Measurements from ENCODE around the gene ANO4.

Gene ANO4

DNA sequence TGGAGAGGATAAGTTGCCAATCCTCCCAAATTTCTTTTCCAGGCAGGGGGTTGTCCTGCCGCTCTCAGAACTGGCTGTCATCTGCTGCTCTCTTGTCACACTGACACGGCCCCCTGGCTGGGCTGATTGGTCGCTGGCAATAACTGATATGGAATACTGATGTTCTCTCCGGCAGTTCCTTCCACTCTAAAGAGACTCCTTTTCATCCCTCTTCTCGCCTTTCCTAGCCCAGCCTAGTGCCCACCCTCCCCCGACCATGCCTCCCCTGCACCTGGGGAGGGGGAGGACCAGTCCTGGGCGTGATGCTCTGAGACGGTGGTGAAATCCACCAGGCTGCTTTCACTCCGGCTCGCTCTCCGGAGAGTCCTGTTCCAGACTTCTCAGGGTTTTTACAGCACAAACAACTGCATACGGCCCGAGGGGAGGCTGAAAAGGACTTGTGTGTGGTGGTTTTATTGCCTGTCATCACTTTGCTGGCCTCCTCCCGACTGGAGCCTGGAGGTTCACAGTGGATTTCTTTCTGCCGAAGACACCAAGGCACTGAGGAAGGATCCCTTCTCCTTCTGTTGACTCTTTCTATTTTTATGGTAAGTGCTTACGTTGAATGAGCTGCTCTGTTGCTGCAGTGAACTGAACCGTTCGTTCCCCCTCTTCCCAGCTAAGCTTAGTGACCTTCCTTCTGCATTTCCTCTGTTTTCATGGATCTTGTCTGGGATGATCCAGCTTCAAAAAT lies at the start of gene ANO4:
Gene ANO4, plus strand, starts transcription at position 336 of the 733 bp plus-strand sequence. CDS start 107,010 bp downstream, outside the sequence.
- H3K79me2 ChIP-seq (ENCODE audit: insufficient read depth, low read length), result no peaks in the 10 kb centered on the region
- H3K4me1 ChIP-seq (ENCODE audit: insufficient read depth, low read length), result no peaks in the 10 kb centered on the region
- H2AFZ ChIP-seq (ENCODE audit: low read depth, low read length), result no peak within 1 kb of the TSS
- H3K9ac ChIP-seq (ENCODE audit: low read depth, low read length), result no peak within 1 kb of the TSS
- H3K4me3 ChIP-seq (ENCODE audit: low read depth in 1 of 2, low read length in 2 of 2), result no peak within 1 kb of the TSS
- H4K20me1 ChIP-seq (ENCODE audit: insufficient read depth, low read length), result no peaks in the 10 kb centered on the region
- H3K9me3 ChIP-seq (ENCODE audit: insufficient read depth, low read length, severe bottlenecking), result no peaks in the 10 kb centered on the region
- H3K36me3 ChIP-seq (ENCODE audit: insufficient read depth, low read length), result no peaks in the 10 kb centered on the region
- H3K27me3 ChIP-seq (ENCODE audit: insufficient read depth, low read length, poor library complexity), result no peaks in the 10 kb centered on the region
- ATAC-seq (ENCODE audit: insufficient read depth, low read depth) (no peak), DNase-seq (no peak)
- H3K27ac ChIP-seq (ENCODE audit: low read length), result no peak within 1 kb of the TSS
- TF ChIP-seq, protein P1, sequence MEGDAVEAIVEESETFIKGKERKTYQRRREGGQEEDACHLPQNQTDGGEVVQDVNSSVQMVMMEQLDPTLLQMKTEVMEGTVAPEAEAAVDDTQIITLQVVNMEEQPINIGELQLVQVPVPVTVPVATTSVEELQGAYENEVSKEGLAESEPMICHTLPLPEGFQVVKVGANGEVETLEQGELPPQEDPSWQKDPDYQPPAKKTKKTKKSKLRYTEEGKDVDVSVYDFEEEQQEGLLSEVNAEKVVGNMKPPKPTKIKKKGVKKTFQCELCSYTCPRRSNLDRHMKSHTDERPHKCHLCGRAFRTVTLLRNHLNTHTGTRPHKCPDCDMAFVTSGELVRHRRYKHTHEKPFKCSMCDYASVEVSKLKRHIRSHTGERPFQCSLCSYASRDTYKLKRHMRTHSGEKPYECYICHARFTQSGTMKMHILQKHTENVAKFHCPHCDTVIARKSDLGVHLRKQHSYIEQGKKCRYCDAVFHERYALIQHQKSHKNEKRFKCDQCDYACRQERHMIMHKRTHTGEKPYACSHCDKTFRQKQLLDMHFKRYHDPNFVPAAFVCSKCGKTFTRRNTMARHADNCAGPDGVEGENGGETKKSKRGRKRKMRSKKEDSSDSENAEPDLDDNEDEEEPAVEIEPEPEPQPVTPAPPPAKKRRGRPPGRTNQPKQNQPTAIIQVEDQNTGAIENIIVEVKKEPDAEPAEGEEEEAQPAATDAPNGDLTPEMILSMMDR (IDR thresholded peaks at IDR 0.05; ENCODE audit: borderline replicate concordance, extremely low read depth, low read length, poor library complexity, severe bottlenecking), result no peak
- no peak for TF ChIP-seq EZH2 (IDR thresholded peaks at IDR 0.05; ENCODE audit: borderline replicate concordance, low read depth, low read length, severe bottlenecking)
- H3K4me2 ChIP-seq (ENCODE audit: insufficient read depth, low read length), result no peak within 1 kb of the TSS

DNA sequence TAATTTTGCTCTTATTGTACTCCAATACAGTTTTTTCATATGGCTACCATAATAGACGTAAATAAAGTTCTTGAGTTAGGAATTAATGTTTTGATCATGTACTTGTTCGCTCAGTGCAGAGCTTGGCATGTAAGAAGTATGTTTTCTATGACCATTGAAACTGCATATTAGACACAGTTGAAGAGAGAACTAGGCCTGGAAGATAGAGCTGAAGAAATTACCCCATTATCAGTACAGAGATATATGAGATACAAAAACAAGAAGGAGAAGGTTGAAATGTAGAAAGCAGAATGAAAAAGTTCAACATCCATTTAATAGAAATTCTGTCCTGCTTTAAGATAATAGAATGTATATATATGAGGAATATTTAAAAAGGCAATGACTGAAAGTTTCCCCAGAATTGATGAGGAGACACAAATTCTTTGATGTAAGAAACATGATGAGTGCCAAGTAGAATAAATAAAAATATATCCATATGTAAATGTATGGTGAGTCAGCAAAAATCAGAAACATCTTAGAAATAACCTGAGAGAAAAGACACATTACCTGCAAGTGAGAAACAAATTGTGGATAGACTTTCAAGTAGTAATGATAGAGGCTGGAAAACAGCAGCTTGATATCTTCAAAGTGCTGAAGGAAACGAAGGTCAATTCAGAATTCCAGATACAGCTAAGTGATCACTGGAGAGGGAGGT lies 49.1 kb upstream of the ANO4 start:
- H2AFZ ChIP-seq (ENCODE audit: low read depth, low read length), result no peak overlapping the region
- no peak overlapping the region for H3K27ac ChIP-seq (ENCODE audit: low read length)
- H3K9ac ChIP-seq (ENCODE audit: low read depth, low read length), result no peak overlapping the region
- no peaks in the 10 kb centered on the region for H3K79me2 ChIP-seq (ENCODE audit: insufficient read depth, low read length)
- H3K9me3 ChIP-seq (ENCODE audit: insufficient read depth, low read length, severe bottlenecking), result no peaks in the 10 kb centered on the region
- no peaks in the 10 kb centered on the region for H4K20me1 ChIP-seq (ENCODE audit: insufficient read depth, low read length)
- H3K4me2 ChIP-seq (ENCODE audit: insufficient read depth, low read length), result no peak overlapping the region
- no peaks in the 10 kb centered on the region for H3K27me3 ChIP-seq (ENCODE audit: insufficient read depth, low read length, poor library complexity)
- H3K4me3 ChIP-seq (ENCODE audit: low read depth in 1 of 2, low read length in 2 of 2), result no peak overlapping the region
- H3K4me1 ChIP-seq (ENCODE audit: insufficient read depth, low read length), result no peaks in the 10 kb centered on the region
- DNase-seq (no peak), ATAC-seq (ENCODE audit: insufficient read depth, low read depth) (no peak)
- TF ChIP-seq EZH2 (IDR thresholded peaks at IDR 0.05; ENCODE audit: borderline replicate concordance, low read depth, low read length, severe bottlenecking), result no peak
- TF ChIP-seq, protein P1 (IDR thresholded peaks at IDR 0.05; ENCODE audit: borderline replicate concordance, extremely low read depth, low read length, poor library complexity, severe bottlenecking), result no peak
- no peaks in the 10 kb centered on the region for H3K36me3 ChIP-seq (ENCODE audit: insufficient read depth, low read length)

GRCh38 chr12:100752841-100753240 lies 41.7 kb upstream of the ANO4 start:
- Histone ChIP-seq H3K27me3 (ENCODE audit: insufficient read depth, low read length, poor library complexity) (peaks cover 3% of the 10 kb centered on the region), H2AFZ (ENCODE audit: low read depth, low read length) (no peak overlapping the region)

More at GRCh38 chr12:100752841-100753240, 41.7 kb upstream of the ANO4 start:
- DNase-seq (no peak), ATAC-seq (ENCODE audit: insufficient read depth, low read depth) (no peak)
- no peaks in the 10 kb centered on the region for H3K4me1 ChIP-seq (ENCODE audit: insufficient read depth, low read length)
- H4K20me1 ChIP-seq (ENCODE audit: insufficient read depth, low read length), result no peaks in the 10 kb centered on the region
- TF ChIP-seq, protein P1 (IDR thresholded peaks at IDR 0.05; ENCODE audit: borderline replicate concordance, extremely low read depth, low read length, poor library complexity, severe bottlenecking), result no peak
- TF ChIP-seq EZH2 (IDR thresholded peaks at IDR 0.05; ENCODE audit: borderline replicate concordance, low read depth, low read length, severe bottlenecking), result no peak
- H3K4me2 ChIP-seq (ENCODE audit: insufficient read depth, low read length), result no peak overlapping the region
- H3K79me2 ChIP-seq (ENCODE audit: insufficient read depth, low read length), result no peaks in the 10 kb centered on the region
- no peak overlapping the region for H3K9ac ChIP-seq (ENCODE audit: low read depth, low read length)
- H3K9me3 ChIP-seq (ENCODE audit: insufficient read depth, low read length, severe bottlenecking), result no peaks in the 10 kb centered on the region
- H3K4me3 ChIP-seq (ENCODE audit: low read depth in 1 of 2, low read length in 2 of 2), result no peak overlapping the region
- no peak overlapping the region for H3K27ac ChIP-seq (ENCODE audit: low read length)
- H3K36me3 ChIP-seq (ENCODE audit: insufficient read depth, low read length), result no peaks in the 10 kb centered on the region
